ENCODE data around the gene CHST11. TPM values are rescaled to one million over a fixed set of nuclear protein-coding genes. Genes with fewer than 3 reads are reported as not detected.

Gene CHST11
- total RNA-seq, 2 experiments from 2014 or later = 53.4 to 53.6 TPM

DNA sequence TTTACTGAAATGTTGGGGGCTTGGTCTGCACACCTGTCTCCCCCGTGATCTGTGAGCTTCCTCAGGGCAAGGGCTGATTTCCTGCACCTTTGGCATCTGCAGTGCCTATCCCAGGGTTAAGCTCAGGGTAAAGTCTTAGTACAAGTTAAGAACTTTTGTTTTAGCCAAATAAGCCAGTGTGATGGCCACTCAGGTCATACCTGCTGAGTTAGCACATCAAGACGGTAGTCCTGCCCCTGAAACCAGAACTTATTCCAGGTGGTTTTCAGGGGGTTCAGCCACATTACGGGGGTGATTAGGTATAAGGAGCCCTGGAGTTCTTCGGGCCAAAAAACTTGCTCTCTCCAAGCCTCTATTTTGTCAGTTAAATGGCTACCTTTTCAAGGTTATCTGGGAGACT lies 21.6 kb upstream of the CHST11 start:
- no peaks in the 10 kb centered on the region for H3K27me3 ChIP-seq (ENCODE audit: control insufficient read depth in 1 of 2, insufficient read depth in 2 of 2, low read length in 2 of 2)
- Mint-ChIP-seq H3K4me1 (ENCODE audit: low read depth) (no peaks in the 10 kb centered on the region), H3K4me3 (no peak overlapping the region), H3K27me3 (no peaks in the 10 kb centered on the region), H3K36me3 (ENCODE audit: low read depth) (no peaks in the 10 kb centered on the region), H3K27ac (no peak overlapping the region), H3K9me3 (no peaks in the 10 kb centered on the region)
- TF ChIP-seq, protein P1, sequence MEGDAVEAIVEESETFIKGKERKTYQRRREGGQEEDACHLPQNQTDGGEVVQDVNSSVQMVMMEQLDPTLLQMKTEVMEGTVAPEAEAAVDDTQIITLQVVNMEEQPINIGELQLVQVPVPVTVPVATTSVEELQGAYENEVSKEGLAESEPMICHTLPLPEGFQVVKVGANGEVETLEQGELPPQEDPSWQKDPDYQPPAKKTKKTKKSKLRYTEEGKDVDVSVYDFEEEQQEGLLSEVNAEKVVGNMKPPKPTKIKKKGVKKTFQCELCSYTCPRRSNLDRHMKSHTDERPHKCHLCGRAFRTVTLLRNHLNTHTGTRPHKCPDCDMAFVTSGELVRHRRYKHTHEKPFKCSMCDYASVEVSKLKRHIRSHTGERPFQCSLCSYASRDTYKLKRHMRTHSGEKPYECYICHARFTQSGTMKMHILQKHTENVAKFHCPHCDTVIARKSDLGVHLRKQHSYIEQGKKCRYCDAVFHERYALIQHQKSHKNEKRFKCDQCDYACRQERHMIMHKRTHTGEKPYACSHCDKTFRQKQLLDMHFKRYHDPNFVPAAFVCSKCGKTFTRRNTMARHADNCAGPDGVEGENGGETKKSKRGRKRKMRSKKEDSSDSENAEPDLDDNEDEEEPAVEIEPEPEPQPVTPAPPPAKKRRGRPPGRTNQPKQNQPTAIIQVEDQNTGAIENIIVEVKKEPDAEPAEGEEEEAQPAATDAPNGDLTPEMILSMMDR (IDR thresholded peaks at IDR 0.05) = no peak
- H3K27ac ChIP-seq (ENCODE audit: low read depth in 1 of 2, low read length in 2 of 2) = no peak overlapping the region
- no peaks in the 10 kb centered on the region for H3K4me1 ChIP-seq (ENCODE audit: insufficient read depth, low read length)
- ChIA-PET CTCF (no interaction called here), POLR2A (interaction anchor here (0.9 kb wide), 1 partner anchor 35 kb away, joined by 3 read pairs; no protein-coding TSS in a partner anchor)
- no peaks in the 10 kb centered on the region for H3K36me3 ChIP-seq (ENCODE audit: insufficient read depth, low read length)
- ATAC-seq (ENCODE audit: poor library complexity) (no peak), DNase-seq (no peak)
- intact Hi-C loops (cut with DNase I, micrococcal nuclease) = no loop called here
- H3K4me3 ChIP-seq (ENCODE audit: low read length) = no peak overlapping the region
- no peaks in the 10 kb centered on the region for H3K9me3 ChIP-seq (ENCODE audit: control insufficient read depth in 1 of 2, insufficient read depth in 1 of 2, low read length in 2 of 2)

DNA sequence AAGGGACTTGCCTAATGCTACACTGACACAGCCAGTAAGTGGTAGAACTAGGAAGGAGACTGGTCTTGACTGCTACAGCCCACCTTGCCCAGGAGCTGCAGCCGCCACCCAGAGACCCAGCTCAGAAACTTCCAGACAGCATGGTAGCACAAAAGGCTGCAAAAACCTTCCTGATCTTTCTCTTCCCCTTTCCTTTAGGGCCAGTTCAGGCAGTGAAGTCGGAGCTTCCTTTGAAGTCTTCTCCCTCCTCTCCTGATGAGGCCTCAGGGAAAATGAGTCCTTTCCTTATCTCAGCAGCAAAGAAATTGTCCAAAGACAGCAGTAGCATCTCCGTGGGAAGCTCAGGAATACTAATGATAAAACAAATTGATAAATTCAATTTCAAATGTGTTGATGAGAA lies 21.0 kb upstream of the CHST11 start:
- ChIA-PET POLR2A (no interaction called here), CTCF (no interaction called here)
- Histone ChIP-seq H3K9me3 (ENCODE audit: control insufficient read depth in 1 of 2, insufficient read depth in 1 of 2, low read length in 2 of 2) (no peaks in the 10 kb centered on the region), H3K27me3 (ENCODE audit: control insufficient read depth in 1 of 2, insufficient read depth in 2 of 2, low read length in 2 of 2) (no peaks in the 10 kb centered on the region), H3K4me1 (ENCODE audit: insufficient read depth, low read length) (no peaks in the 10 kb centered on the region), H3K27ac (ENCODE audit: low read depth in 1 of 2, low read length in 2 of 2) (no peak overlapping the region), H3K4me3 (ENCODE audit: low read length) (no peak overlapping the region), H3K36me3 (ENCODE audit: insufficient read depth, low read length) (no peaks in the 10 kb centered on the region)
- DNase-seq (no peak), ATAC-seq (ENCODE audit: poor library complexity) (no peak)
- Mint-ChIP-seq H3K27me3 (no peaks in the 10 kb centered on the region), H3K27ac (no peak overlapping the region), H3K9me3 (no peaks in the 10 kb centered on the region), H3K36me3 (ENCODE audit: low read depth) (no peaks in the 10 kb centered on the region), H3K4me1 (ENCODE audit: low read depth) (no peaks in the 10 kb centered on the region), H3K4me3 (no peak overlapping the region)
- intact Hi-C loops (cut with DNase I, micrococcal nuclease) = no loop called here
- TF ChIP-seq, protein P1 (IDR thresholded peaks at IDR 0.05) = no peak

DNA sequence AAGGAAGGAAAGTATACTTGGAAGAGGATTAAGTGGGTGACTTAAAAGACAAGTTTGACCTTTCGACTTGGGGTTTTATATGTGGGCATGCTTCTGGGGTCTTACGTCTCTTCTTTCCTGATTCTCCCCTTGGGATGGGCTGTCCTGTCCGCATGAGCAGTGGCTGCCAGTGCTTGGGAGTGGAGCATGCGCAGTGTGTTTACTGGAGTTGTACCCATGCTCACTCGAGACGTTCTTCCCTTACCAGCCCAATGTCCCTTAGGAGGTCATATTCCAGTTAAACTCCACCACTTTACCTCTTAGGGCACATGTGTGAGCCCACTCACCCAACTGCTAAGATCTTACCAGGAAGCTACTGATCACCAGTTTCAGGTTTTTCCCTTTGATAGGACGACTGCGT lies 20.0 kb upstream of the CHST11 start:
- Mint-ChIP-seq H3K4me1 (ENCODE audit: low read depth) (no peaks in the 10 kb centered on the region), H3K27me3 (no peaks in the 10 kb centered on the region)
- intact Hi-C loops (cut with DNase I, micrococcal nuclease) = no loop called here

More for the DNA sequence above, 20.0 kb upstream of the CHST11 start:
- ChIA-PET CTCF (no interaction called here), POLR2A (no interaction called here)
- no peak for DNase-seq
- Mint-ChIP-seq H3K27ac (no peak overlapping the region), H3K4me3 (no peak overlapping the region), H3K36me3 (ENCODE audit: low read depth) (no peaks in the 10 kb centered on the region), H3K9me3 (no peaks in the 10 kb centered on the region)
- Histone ChIP-seq H3K27me3 (ENCODE audit: control insufficient read depth in 1 of 2, insufficient read depth in 2 of 2, low read length in 2 of 2) (no peaks in the 10 kb centered on the region), H3K4me3 (ENCODE audit: low read length) (no peak overlapping the region), H3K9me3 (ENCODE audit: control insufficient read depth in 1 of 2, insufficient read depth in 1 of 2, low read length in 2 of 2) (no peaks in the 10 kb centered on the region), H3K27ac (ENCODE audit: low read depth in 1 of 2, low read length in 2 of 2) (no peak overlapping the region), H3K4me1 (ENCODE audit: insufficient read depth, low read length) (no peaks in the 10 kb centered on the region), H3K36me3 (ENCODE audit: insufficient read depth, low read length) (no peaks in the 10 kb centered on the region)
- ATAC-seq (ENCODE audit: poor library complexity) = no peak
- TF ChIP-seq, protein P1 (IDR thresholded peaks at IDR 0.05) = no peak

Data from CD4-positive, alpha-beta T cell (primary cell).